ENCODE data around the gene ART5.

DNA sequence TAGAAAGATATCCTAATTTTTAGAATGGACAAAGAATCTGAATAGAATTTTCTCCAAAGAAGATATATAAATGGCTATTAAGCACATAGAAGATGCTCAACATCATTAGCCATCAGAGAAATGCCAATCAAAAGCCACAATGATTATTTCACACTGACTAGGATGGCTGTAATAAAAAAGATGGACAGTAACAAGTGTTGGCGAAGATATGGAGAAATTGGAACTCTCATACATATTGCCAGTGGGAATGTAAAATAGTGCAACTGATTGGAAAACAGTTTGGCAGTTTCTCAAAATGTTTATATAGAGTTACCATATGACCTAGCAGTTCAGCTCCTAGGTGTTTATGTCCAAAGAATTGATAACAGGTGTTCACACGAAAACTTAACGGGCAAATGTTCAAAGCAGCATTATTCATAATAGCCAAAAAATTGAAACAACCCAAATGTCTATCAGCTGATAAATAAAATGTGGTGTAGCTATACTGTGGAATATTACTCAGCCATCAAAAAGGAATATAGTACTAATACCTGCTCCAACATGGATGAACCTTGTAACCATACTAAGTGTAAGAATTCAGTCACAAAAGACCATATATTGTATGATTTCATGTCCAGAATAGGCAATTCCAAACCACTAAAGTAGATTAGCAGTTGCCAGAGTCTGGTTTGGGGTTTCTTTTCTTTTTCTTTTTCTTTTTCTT is 29.7 kb downstream of the ART5 start:
- TF ChIP-seq YY1 (IDR thresholded peaks at IDR 0.05; ENCODE audit: insufficient read depth, insufficient read length) (no peak), ZNF274 (IDR thresholded peaks at IDR 0.05; ENCODE audit: low read depth, low read length) (no peak)

Measured in NT2/D1 (cell line).